SKM-1 (cell line): ENCODE results near the gene ATOSB.

Experiments used
- DNase-seq: peaks from one replicate; lab custom pipeline; 2025; ENCODE audit not compliant: unreplicated experiment; lab: John Stamatoyannopoulos, UW

Gene ATOSB

DNA sequence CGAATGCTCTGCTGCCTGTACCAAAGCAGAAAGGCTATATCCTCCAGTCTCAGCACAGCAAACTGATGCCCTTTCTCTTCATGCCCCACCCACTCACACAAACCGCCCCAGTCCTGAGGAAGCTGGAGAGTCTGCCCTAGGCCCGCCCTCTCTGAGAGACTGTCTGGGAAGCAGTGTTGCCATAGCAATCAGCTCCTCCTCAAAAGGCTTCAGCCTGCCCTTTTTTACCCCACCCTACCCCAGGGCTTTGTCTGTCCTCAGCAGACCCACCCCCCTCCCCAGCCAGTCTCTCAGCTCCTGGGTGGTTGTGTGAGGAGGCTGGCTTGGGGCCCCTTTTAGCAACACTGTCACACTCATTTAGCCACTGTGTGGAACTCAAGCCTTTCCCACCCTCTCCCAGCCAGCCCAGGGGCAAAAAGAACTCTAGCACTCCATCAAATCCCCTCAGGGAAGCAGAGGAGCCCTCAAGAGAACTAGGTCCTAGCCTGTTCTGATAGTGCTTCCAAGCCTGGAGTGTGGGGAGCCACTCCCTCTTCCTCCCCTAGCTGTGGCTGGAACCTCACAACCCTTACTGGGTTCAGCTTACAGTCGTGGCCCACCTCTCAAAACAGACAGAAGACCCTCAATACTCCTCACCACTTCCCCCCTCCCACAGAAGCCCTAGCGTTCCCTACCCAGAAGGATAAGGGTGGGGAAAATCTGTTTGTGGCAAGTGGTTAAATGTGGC is 1.4 kb downstream of the ATOSB start:
- DNase-seq: peak; percentile 85

GRCh38 chr9:35112257-35113020 is 3.2 kb downstream of the ATOSB start:
- no peak for DNase-seq

GRCh38 chr9:35111001-35111933 is 4.4 kb downstream of the ATOSB start:
- DNase-seq: peak; percentile 96

DNA sequence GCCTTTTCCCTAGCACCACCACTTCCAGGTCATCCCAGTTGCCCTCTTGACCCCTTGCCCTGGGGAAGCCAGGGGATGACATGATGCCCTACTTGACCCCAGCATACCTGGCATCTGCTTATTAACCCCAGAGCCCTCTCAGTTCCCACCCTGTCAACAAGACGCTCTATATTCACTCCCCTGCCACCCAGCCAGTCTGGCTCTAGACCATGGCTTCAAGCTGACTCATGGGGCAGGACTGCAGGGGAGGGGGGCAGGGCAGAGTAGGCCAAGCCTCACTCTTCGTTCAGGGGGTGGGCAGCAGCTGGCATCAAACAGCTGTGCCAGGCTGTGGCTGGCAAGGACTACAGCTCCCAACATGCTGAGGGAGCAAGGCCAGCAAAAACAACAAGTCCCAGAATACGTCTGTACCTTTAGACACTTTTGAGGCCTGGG is 5.3 kb downstream of the ATOSB start:
- no peak for DNase-seq

DNA sequence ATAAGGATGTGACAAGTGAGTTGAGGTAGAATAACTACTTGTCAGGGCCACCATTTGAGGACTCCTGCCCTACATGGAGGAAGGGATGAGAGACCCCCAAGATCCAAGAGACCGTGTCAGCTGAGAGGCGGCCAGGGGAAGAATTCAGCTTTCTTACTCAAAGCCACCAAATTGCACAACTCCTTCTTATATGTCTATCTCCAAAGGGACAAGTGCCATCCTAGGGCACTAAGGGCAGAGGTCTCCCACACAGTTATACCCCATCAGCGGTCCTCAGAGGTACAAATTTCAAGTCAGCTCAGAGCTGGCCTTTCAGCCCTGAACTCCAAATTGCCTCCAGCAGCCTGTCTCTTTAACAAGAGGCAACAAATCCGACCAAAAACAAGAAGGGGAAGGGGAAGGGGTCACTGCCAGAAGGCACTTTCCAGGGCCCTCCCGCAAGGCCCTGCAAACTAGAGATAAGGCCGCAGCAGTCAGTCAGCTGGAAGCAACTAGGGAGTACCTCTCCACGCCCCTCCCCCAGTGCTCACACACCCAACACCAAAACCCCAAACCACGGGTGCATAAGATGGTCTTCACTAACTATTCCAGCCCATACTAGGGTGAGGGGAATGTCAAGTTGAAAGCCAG is 6.6 kb downstream of the ATOSB start:
- no peak for DNase-seq

DNA sequence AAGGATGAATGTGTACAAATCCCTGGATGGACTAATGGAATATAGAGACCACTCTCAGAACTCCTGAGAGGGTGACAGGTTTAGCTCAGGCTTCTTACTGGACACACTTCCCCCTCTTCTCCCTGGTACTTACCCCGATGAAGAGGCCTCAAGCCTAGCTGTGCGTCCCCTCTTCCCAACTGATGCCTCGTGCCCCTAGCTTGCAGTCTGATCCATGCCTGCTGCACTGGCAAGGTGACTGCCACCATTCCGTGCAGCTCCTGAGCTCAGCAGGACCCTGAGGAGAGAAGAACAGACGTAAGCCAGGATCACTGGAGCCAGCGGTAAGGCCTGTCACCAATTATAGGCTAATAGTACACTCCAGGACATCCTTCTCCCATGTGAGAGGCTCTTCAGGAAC is 7.2 kb downstream of the ATOSB start:
- no peak for DNase-seq

DNA sequence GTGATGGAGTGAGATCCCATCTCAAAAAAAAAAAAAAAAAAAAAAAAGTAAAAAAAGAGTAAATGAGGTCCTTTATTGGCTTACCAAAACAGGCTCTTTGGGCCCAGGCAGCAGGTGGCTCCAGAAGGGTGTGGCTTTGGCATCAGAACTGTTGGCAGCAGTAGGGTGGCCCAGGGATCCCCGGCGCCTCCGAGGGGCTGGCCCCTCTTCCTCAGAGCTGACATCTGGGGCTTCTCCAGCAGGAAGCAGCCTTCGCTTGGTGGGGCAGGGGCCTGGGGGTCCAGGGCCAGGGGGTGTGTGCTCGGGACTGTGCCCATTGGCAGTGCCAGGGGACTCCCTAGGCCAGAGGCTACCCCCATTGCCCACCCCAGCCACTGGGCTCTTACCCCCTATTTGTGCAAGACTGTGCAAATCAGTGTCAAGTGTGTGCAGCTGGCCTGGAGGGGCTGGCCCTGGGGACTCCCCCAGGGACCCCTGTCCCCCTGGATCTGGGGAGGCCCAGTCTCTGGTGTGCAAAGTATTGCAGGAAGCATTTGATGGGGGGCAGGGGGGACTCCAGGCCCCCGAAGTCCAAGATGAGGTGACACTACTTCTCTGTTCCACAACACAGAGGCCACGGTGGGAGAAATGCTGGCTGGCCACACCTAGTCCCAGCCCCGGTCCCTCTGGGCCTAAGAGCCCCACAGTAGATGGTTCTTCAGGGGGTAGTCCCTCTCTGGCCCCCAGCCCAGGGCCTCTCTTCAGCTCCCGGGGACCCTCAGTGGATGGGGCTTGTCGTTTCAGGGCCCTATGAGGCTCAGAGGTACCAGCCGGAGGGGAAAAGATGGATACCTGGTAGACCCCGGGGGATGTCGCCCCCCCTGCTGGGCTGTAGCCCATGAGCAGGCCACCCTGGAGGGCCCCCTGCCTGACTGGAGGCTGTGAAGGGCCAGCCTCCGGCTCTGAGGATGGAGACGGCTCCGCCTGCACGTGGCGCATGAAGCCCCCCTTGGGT is 8.1 kb downstream of the ATOSB start:
- DNase-seq: no peak

DNA sequence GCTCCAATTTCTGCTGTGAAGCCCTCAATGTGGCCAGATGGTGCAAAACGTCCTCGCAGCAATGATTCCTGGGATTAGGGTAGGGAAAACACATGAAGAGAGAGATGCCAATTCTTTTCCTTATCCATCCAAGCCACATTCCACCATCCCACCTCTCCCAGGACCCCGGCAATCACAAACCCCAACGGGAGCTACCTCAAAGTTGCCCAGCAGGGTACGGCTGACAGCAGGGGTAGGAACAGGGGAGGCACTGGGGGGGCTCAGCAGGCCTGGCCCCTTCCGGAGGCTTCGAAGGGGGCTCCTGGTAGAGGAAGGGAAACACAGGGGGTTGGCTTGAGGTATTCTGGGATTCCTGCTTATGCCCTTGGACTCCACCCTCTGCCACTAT is 9.3 kb downstream of the ATOSB start:
- DNase-seq: no peak

- DNase-seq: no peak
These were observed 9.9 kb downstream of the ATOSB start for GRCh38 chr9:35105571-35106342.

GRCh38 chr9:35105126-35105525 is 10.5 kb downstream of the ATOSB start:
- no peak for DNase-seq

GRCh38 chr9:35104586-35104985 is 11.1 kb downstream of the ATOSB start:
- no peak for DNase-seq

GRCh38 chr9:35103660-35104191 is 11.9 kb downstream of the ATOSB start:
- no peak for DNase-seq

- DNase-seq: peak; percentile 94
These were observed 12.6 kb downstream of the ATOSB start, which contains the start of gene STOML2 for GRCh38 chr9:35102769-35103659. Gene STOML2 (minus strand): TSS chr9:35103131. CDS start chr9:35103094, 37 bp downstream.

- no peak for DNase-seq
These were observed 13.2 kb downstream of the ATOSB start for GRCh38 chr9:35102465-35102768.

DNA sequence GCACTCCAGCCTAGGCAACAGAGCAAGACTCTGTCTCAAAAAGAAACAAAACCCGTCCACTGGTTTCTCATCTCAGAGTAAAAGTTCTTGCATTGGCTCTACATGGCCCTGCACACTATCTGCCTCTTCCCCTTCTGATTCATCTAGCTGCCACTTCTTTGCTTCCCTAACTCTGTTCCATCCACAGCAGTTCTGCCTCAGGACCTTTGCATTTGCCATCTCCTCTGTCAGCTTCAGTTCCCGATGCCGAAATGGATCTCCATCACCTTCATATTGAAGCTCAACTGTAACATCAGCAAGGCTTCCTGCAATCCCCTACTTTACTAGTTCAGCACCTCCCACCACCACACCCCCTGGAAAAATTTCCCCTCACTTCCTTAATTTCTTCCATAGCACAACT is 18.1 kb downstream of the ATOSB start:
- DNase-seq: no peak

GRCh38 chr9:35096035-35096849 is 19.4 kb downstream of the ATOSB start, which contains the start of gene PIGO:
Gene PIGO (minus strand): TSS chr9:35096591. CDS start chr9:35095565, 1,026 bp downstream.
- DNase-seq: peak; percentile 69

- DNase-seq: no peak
These were observed 24.1 kb downstream of the ATOSB start for GRCh38 chr9:35091536-35091935.
